MCF 10A (cell line): ENCODE data around the gene CSNK2B. TPM values are rescaled to one million over a fixed set of nuclear protein-coding genes. Genes with fewer than 3 reads are reported as not detected.

Experiments
- BruUV-seq: library from RNA; stranded (reverse); fragments of 400-500 nt; replicated peaks from 2 replicates; lab custom pipeline; 2021; lab: Mats Ljungman, UMichigan
- CTCF ChIA-PET: fragments of 300-600 bp; sonication (Branson Sonifier 250); formaldehyde crosslinking; extraction: SDS; loops from one replicate; lab custom pipeline; 2021; ENCODE audit warnings: antibody characterized with exemption, inconsistent platforms; lab: Yijun Ruan, JAX
- POLR2A ChIA-PET: fragments of 300-600, 350-650 bp; sonication (Branson Sonifier 250); formaldehyde crosslinking; extraction: SDS; loops from one replicate; lab custom pipeline; 2020; ENCODE audit warnings: antibody characterized with exemption, inconsistent platforms; lab: Yijun Ruan, JAX
- DNase-seq: peaks from one replicate; pipeline ENCODE4 v3.0.0-alpha.2; 2018; ENCODE audit not compliant: unreplicated experiment
- H3K27ac Mint-ChIP-seq: one replicate; pipeline ENCODE4 v1.8.0; 2022; ENCODE audit warnings: mild to moderate bottlenecking, low read depth, mixed read lengths; ENCODE audit not compliant: unreplicated experiment
- H3K27me3 Mint-ChIP-seq: one replicate; pipeline ENCODE4 v1.8.0; 2022; ENCODE audit warnings: mixed read lengths; ENCODE audit not compliant: insufficient read depth, unreplicated experiment
- H3K36me3 Mint-ChIP-seq: one replicate; pipeline ENCODE4 v1.8.0; 2022; ENCODE audit warnings: mild to moderate bottlenecking, moderate library complexity, mixed read lengths; ENCODE audit not compliant: insufficient read depth, unreplicated experiment
- H3K4me1 Mint-ChIP-seq: one replicate; pipeline ENCODE4 v1.8.0; 2022; ENCODE audit warnings: mixed read lengths; ENCODE audit not compliant: insufficient read depth, unreplicated experiment
- H3K4me3 Mint-ChIP-seq: one replicate; pipeline ENCODE4 v1.8.0; 2022; ENCODE audit warnings: mild to moderate bottlenecking, moderate library complexity, mixed read lengths; ENCODE audit not compliant: unreplicated experiment
- H3K9me3 Mint-ChIP-seq: one replicate; pipeline ENCODE4 v1.8.0; 2022; ENCODE audit warnings: mixed read lengths; ENCODE audit not compliant: unreplicated experiment
- intact Hi-C: fragments of 100-400 bp; cut with micrococcal nuclease; formaldehyde crosslinking; loops from 2 replicates; pipeline ENCODE4 v1.14.1; 2022
- total RNA-seq: library from RNA; stranded (reverse); gene quantifications from 2 replicates; pipeline ENCODE4 v1.2.3, GENCODE V29; 2022
- TF ChIP-seq, protein P1 (sequence below): fragments of 200-600 bp; IDR thresholded peaks from one replicate; pipeline ENCODE4 v1.8.0; 2022; ENCODE audit warnings: antibody characterized with exemption, mild to moderate bottlenecking; ENCODE audit not compliant: unreplicated experiment

The CSNK2B gene
- total RNA-seq, 1 experiment from 2014 or later: 209 TPM

DNA sequence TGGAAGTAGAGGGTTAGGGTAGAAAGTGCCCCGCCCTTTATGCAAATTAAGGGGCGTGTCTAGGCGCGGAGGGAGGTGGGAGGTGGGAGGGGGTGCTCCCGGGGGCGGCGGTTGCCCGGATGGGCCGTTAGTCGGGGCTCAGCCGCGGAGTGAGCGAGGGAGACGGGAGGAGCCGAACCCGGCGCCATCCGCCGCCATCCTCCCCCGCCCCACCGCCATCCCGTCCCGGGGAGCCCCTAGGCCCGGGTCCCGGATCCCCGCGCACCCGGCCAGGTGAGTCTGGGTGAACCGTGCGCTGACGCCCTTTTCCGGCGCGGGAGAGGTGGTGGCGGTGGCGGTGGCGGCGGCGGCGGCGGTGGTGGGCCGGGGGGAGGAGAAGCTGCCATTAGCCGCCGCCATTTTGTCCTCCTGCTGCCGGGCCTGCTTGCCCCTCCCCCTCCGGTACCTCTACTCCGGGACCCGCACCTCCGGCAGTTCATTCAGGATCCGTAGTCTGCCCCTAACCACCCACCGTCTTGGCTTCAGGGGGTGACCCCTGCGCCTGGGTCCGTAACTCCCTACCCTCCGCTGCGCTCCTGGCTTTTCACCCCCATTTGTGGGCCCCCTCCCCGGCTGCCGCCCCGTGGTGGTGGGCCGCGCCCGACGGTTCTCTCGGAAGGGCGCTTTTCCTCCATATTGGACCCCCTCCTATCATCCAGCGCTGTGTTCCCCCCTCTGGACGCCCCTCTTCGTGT, 45.1 kb upstream of the CSNK2B start, which contains the start of gene PRRC2A:
TSS of gene PRRC2A (plus strand) at position 130 of the 734 bp plus-strand sequence. CDS start 2,075 bp downstream, outside the sequence.
- intact Hi-C loops: loop anchor here (1.0 to 5.0 kb wide), 2 partner anchors 42 to 78 kb away; partner anchors contain the start of genes C6orf47, DDX39B and GPANK1
- H3K4me1 Mint-ChIP-seq: peaks cover 17% of the 10 kb centered on the region
- H3K27me3 Mint-ChIP-seq: no peaks in the 10 kb centered on the region
- ChIA-PET CTCF (interaction anchor here (0.9 kb wide), 1 partner anchor 23 kb away, joined by 4 read pairs; no protein-coding TSS in a partner anchor), POLR2A (interaction anchor here (0.6 to 8.0 kb wide), 13 partner anchors 18 to 575 kb away, joined by 3 to 117 read pairs (median 4); partner anchors contain the start of genes ABHD16A, ATP6V1G2, BAG6 and C6orf47)
- H3K36me3 Mint-ChIP-seq: peaks cover 45% of the 10 kb centered on the region
- H3K27ac Mint-ChIP-seq: peak within 1 kb of the TSS; percentile 89
- H3K4me3 Mint-ChIP-seq: peak within 1 kb of the TSS; percentile 76
- TF ChIP-seq, protein P1, sequence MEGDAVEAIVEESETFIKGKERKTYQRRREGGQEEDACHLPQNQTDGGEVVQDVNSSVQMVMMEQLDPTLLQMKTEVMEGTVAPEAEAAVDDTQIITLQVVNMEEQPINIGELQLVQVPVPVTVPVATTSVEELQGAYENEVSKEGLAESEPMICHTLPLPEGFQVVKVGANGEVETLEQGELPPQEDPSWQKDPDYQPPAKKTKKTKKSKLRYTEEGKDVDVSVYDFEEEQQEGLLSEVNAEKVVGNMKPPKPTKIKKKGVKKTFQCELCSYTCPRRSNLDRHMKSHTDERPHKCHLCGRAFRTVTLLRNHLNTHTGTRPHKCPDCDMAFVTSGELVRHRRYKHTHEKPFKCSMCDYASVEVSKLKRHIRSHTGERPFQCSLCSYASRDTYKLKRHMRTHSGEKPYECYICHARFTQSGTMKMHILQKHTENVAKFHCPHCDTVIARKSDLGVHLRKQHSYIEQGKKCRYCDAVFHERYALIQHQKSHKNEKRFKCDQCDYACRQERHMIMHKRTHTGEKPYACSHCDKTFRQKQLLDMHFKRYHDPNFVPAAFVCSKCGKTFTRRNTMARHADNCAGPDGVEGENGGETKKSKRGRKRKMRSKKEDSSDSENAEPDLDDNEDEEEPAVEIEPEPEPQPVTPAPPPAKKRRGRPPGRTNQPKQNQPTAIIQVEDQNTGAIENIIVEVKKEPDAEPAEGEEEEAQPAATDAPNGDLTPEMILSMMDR: no peak
- no peak for DNase-seq
- no peaks in the 10 kb centered on the region for H3K9me3 Mint-ChIP-seq
- BruUV-seq: no TSS peak

DNA sequence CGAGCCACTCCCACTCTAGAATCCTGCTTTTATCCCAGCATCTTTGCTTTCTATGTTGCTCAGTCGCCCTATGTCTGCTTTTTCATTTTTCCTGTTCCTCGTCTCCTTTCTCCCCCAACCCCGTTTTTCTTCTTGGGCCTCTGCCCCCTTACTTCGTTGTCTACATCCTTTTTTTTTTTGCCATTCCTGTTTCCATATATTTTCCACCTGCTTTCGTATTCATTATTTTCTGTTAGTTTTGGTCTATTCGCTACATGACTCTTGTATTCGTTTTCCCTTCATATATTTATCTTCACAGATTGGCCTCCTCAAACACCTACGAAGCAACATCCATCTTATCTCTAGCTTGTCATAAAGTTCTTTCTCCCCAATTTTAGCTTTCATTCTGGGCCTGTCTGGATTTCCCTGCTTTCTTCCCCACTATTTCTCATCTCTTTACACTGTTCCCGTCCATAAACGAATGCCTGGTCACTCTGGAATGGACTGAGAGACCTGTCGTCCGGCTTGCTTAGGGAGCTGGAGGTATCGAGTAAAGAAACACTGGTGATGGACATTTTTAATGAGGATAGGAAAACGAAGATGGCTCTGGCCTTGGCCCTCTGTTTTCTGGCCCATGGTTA, 44.5 kb upstream of the CSNK2B start:
- no peaks in the 10 kb centered on the region for H3K9me3 Mint-ChIP-seq
- DNase-seq: no peak
- TF ChIP-seq, protein P1: no peak

DNA sequence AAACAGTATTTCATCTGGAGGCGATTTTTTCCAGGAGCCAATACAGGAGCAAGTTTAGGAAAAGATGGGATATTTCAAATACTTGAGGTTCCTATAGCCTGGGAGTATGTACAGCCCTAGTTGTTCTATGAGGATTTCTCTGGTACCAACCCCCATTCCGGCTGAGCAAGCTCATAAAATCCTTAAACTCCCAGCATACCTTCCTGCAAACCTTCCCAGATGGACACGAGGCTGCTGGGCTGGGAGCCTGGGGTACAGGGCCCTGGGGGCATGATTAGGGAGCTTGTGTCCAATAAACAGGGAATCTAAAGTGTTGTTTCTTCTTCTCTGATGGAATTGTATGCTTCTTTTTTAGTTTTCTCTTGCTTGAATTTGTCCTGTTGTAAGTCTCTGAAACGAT, 43.9 kb upstream of the CSNK2B start:
- H3K4me1 Mint-ChIP-seq: peaks cover 17% of the 10 kb centered on the region
- POLR2A ChIA-PET: interaction anchor here (0.6 to 8.0 kb wide), 19 partner anchors 11 to 1788 kb away, joined by 3 to 117 read pairs (median 5); partner anchors contain the start of genes ABHD16A, BAG6, C6orf47 and CSNK2B

More for the DNA sequence above, 44.5 kb upstream of the CSNK2B start:
- Mint-ChIP-seq H3K27me3 (no peaks in the 10 kb centered on the region), H3K4me3 (peak overlapping the region; percentile 76), H3K4me1 (peaks cover 17% of the 10 kb centered on the region), H3K27ac (peak overlapping the region; percentile 89), H3K36me3 (peaks cover 51% of the 10 kb centered on the region)
- BruUV-seq: TSS peak; percentile 60
- intact Hi-C loops: loop anchor here (5.0 kb wide), 1 partner anchor 41 kb away; the partner anchor contains the start of genes C6orf47 and GPANK1
- ChIA-PET CTCF (interaction anchor here (0.5 to 1.6 kb wide), 2 partner anchors 24 to 144 kb away, joined by 3 to 5 read pairs; no protein-coding TSS in a partner anchor), POLR2A (interaction anchor here (0.6 to 8.0 kb wide), 22 partner anchors 11 to 1789 kb away, joined by 3 to 117 read pairs (median 4); partner anchors contain the start of genes ABHD16A, ATP6V1G2, BAG6 and C6orf47)

More for the DNA sequence above, 43.9 kb upstream of the CSNK2B start:
- no peaks in the 10 kb centered on the region for H3K9me3 Mint-ChIP-seq
- no peak for DNase-seq
- TF ChIP-seq, protein P1: no peak
- CTCF ChIA-PET: interaction anchor here (0.5 to 1.6 kb wide), 4 partner anchors 24 to 679 kb away, joined by 3 to 5 read pairs (median 4); no protein-coding TSS in a partner anchor
- no TSS peak for BruUV-seq
- peaks cover 57% of the 10 kb centered on the region for H3K36me3 Mint-ChIP-seq
- peak overlapping the region; percentile 89 for H3K27ac Mint-ChIP-seq
- no peaks in the 10 kb centered on the region for H3K27me3 Mint-ChIP-seq
- intact Hi-C loops: loop anchor here (5.0 kb wide), 1 partner anchor 40 kb away; the partner anchor contains the start of genes C6orf47 and GPANK1
- H3K4me3 Mint-ChIP-seq: peak overlapping the region; percentile 76
